OCI-LY3 (cell line): ENCODE results near the gene SEL1L.

Experiments
- EZH2phosphoT487 ChIP-seq: fragments of 200-600 bp; shearing (Covaris generic); IDR thresholded peaks from 2 replicates; pipeline ENCODE4 v1.6.1; 2018; ENCODE audit warnings: antibody characterized with exemption, mixed run types, low read depth
- TF ChIP-seq, protein P1 (sequence below): fragments of 200-600, 300-600 bp; sonication (generic); IDR thresholded peaks from 2 replicates; pipeline ENCODE4 v1.5.1; 2014; ENCODE audit warnings: antibody characterized with exemption, low read length, low read depth

GRCh38 chr14:81534510-81535074 lies 939 bp upstream of the SEL1L start:
- TF ChIP-seq, protein P1, sequence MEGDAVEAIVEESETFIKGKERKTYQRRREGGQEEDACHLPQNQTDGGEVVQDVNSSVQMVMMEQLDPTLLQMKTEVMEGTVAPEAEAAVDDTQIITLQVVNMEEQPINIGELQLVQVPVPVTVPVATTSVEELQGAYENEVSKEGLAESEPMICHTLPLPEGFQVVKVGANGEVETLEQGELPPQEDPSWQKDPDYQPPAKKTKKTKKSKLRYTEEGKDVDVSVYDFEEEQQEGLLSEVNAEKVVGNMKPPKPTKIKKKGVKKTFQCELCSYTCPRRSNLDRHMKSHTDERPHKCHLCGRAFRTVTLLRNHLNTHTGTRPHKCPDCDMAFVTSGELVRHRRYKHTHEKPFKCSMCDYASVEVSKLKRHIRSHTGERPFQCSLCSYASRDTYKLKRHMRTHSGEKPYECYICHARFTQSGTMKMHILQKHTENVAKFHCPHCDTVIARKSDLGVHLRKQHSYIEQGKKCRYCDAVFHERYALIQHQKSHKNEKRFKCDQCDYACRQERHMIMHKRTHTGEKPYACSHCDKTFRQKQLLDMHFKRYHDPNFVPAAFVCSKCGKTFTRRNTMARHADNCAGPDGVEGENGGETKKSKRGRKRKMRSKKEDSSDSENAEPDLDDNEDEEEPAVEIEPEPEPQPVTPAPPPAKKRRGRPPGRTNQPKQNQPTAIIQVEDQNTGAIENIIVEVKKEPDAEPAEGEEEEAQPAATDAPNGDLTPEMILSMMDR: no peak
- no peak for TF ChIP-seq EZH2phosphoT487
